ENCODE measurements around the gene DAND5. TPM values are rescaled to one million over a fixed set of nuclear protein-coding genes. Genes with fewer than 3 reads are reported as not detected.

Gene DAND5
- total and polyA plus RNA-seq, 2 of the 13 experiments (the other 11 are each of a cell fraction or from before 2014, with no cell fraction given): 0.04 TPM; not detected in 1

- TF ChIP-seq ZNF691 (CRISPR knock-in tag; IDR thresholded peaks at IDR 0.05; ENCODE audit: borderline replicate concordance, low read depth) (peak; percentile 63; the same call in 1 of the 2 replicates), SRSF4 (IDR thresholded peaks at IDR 0.05; ENCODE audit: low read depth, low read length, poor library complexity, severe bottlenecking) (no peak), UBTF (CRISPR knock-in tag; IDR thresholded peaks at IDR 0.05) (peak; percentile 60), ISX (CRISPR knock-in tag; conservative IDR thresholded peaks at IDR 0.05) (no peak), YY1 (IDR thresholded peaks at IDR 0.05; ENCODE audit: insufficient read depth, insufficient replicate concordance, low read depth, low read length) (peak; percentile 64), ZFP36 (IDR thresholded peaks at IDR 0.05; ENCODE audit: borderline replicate concordance, low read depth, low read length, partially characterized antibody) (peak; percentile 79), ZBTB40 (IDR thresholded peaks at IDR 0.05) (no peak), ZBTB40 (CRISPR knock-in tag; IDR thresholded peaks at IDR 0.05) (0 out of 2 replicates have a peak, but pooled peaks have one; percentile 21), HIC2 (CRISPR knock-in tag; IDR thresholded peaks at IDR 0.05; ENCODE audit: low read depth) (peak; percentile 26; the same call in 1 of the 2 replicates), ZNF619 (CRISPR knock-in tag; IDR thresholded peaks at IDR 0.05) (0 out of 2 replicates have a peak, but pooled peaks have one; percentile 33), PHF20 (CRISPR knock-in tag; IDR thresholded peaks at IDR 0.05) (0 out of 2 replicates have a peak, but pooled peaks have one; percentile 37), ZNF7 (CRISPR knock-in tag; IDR thresholded peaks at IDR 0.05) (no peak), SRF (IDR thresholded peaks at IDR 0.05; ENCODE audit: low read depth, low read length) (no peak)
Observed at GRCh38 chr19:12965017-12965811, 4.2 kb upstream of the DAND5 start (continued).

Data from HepG2 (cell line).